Measurements from ENCODE around the gene CDC42BPA.
"Not testable (repeated sequence)": the region's sequence is repeated elsewhere in the genome, so short reads cannot be mapped to it uniquely, and the experiment has no call there.

CDC42BPA gene, protein sequence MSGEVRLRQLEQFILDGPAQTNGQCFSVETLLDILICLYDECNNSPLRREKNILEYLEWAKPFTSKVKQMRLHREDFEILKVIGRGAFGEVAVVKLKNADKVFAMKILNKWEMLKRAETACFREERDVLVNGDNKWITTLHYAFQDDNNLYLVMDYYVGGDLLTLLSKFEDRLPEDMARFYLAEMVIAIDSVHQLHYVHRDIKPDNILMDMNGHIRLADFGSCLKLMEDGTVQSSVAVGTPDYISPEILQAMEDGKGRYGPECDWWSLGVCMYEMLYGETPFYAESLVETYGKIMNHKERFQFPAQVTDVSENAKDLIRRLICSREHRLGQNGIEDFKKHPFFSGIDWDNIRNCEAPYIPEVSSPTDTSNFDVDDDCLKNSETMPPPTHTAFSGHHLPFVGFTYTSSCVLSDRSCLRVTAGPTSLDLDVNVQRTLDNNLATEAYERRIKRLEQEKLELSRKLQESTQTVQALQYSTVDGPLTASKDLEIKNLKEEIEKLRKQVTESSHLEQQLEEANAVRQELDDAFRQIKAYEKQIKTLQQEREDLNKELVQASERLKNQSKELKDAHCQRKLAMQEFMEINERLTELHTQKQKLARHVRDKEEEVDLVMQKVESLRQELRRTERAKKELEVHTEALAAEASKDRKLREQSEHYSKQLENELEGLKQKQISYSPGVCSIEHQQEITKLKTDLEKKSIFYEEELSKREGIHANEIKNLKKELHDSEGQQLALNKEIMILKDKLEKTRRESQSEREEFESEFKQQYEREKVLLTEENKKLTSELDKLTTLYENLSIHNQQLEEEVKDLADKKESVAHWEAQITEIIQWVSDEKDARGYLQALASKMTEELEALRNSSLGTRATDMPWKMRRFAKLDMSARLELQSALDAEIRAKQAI (N-terminal part only)

DNA sequence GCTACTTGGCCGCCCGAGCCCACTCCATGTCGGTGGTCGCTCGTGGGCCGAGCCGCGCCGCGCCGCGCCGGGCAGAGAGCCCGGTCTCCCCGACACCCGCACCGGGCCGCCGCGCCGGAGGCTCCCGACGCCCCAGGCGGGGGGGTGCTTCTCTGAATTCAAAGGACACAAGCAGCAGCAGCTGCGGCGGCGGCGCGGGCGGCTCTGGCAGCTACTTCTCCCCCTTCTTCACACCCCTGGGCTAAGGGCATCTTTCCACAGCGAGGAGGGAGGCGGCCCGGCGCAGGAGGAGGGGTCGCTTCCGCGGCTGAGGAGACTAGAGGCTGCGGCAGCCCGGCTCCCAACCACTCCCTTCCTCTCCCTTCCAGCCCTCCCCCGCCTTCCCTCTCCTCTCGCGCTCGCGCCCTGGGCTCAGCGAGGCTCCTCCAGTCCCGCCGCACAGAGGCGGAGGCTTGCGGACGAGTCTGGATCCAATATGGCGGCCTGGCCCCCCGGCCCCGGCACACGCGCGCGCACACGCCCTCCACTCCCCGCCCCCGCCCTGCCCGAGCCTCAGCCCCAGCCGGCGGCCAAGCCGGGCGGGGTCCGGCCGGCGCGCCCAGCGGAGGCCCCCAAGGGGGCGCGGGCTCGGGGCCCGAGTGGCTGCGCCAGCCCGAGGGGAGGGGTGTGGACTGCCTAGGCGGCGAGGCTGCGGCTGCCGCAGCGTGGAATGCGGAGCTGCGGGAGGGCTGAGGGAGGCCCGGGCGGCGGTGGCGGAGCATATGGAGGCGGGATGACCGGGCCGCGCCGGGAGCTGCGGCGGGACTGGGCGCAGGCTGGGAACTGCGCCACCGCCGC lies at the start of gene CDC42BPA:
Gene CDC42BPA (minus strand): TSS at position 477 of the 837 bp plus-strand sequence. CDS start 1,310 bp downstream, outside the sequence.
- in situ Hi-C loops (cut with MboI; ENCODE audit: low sequenced_read_pairs), result no loop called here

DNA sequence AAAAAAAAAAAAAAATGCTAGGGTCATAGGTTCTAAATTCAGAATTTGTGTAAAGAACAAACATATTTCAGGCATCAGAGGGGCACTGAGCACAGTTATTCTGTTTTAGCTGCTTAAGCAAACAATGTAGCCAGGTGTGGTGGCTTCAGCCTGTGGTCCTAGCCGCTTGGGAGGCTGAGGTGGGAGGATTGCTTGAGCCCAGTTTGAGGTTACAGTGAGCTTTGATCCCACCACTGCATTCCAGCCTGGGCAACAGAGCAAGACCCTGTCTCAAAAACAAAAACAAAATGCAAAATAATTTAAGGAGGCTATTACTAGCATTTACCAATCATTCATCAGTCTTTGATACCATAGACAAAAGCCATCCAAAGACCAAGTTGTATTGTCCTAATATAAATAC lies 49.7 kb upstream of the CDC42BPA start:
- in situ Hi-C loops (cut with MboI; ENCODE audit: low sequenced_read_pairs), result no loop called here

- in situ Hi-C loops (cut with MboI; ENCODE audit: low sequenced_read_pairs), result no loop called here
These were observed 47.5 kb upstream of the CDC42BPA start for GRCh38 chr1:227365473-227366431.

DNA sequence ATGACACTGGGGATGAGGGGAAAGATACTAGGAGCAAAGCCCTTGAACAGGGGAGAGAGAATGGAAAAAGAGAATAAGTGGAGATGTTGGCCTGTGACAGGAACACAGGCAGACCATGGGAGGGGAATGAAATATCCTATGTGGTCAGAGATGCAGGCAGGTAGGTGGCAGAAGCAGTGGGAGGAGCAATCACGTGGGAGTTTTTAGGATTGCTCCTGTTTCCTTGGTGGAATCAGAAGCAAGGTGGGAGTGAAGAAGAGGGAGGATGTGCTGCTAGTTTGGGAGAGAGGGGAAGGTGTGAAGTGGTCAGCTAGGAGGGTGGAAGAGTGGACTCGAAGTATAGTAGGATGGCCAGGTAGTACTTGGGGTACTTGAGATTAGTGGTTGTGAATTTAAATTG lies 46.4 kb upstream of the CDC42BPA start:
- in situ Hi-C loops (cut with MboI; ENCODE audit: low sequenced_read_pairs), result no loop called here

DNA sequence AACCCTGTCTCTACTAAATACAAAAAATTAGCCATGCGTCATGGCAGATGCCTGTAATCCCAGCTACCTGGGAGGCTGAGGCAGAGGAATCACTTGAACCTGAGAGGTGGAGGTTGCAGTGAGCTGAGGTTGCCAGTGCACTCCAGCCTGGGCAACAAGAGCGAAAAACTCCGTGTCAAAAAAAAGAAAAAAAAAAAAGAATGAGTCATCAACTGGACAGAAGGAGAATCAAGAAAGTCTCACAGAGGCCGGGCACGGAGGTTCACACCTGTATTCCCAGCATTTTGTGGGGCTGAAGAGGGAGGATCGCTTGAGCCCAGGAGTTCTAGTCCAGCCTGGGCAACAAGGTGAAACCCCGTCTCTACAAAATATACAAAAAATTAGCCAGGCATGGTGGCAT lies 45.5 kb upstream of the CDC42BPA start:
- in situ Hi-C loops (cut with MboI; ENCODE audit: low sequenced_read_pairs), result no loop called here

GRCh38 chr1:227362039-227362438 lies 43.7 kb upstream of the CDC42BPA start:
- in situ Hi-C loops (cut with MboI; ENCODE audit: low sequenced_read_pairs), result no loop called here

DNA sequence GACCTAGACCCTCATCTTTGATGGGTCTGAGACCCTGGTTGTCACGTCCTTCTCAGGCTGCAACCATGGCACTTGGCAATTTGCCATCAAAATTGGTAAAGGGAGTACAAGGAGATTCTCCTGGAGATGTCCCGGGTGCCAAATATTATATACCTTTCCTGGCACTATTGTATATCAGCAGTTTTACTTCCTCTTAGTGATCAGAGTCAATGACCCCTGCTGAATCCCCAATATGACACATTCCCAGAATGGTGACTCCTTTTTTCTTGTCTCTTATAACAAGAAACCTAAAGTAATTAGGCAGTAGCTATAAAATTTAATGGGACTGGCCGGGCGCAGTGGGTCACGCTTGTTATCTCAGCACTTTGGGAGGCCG lies 39.6 kb upstream of the CDC42BPA start:
- in situ Hi-C loops (cut with MboI; ENCODE audit: low sequenced_read_pairs), result no loop called here

DNA sequence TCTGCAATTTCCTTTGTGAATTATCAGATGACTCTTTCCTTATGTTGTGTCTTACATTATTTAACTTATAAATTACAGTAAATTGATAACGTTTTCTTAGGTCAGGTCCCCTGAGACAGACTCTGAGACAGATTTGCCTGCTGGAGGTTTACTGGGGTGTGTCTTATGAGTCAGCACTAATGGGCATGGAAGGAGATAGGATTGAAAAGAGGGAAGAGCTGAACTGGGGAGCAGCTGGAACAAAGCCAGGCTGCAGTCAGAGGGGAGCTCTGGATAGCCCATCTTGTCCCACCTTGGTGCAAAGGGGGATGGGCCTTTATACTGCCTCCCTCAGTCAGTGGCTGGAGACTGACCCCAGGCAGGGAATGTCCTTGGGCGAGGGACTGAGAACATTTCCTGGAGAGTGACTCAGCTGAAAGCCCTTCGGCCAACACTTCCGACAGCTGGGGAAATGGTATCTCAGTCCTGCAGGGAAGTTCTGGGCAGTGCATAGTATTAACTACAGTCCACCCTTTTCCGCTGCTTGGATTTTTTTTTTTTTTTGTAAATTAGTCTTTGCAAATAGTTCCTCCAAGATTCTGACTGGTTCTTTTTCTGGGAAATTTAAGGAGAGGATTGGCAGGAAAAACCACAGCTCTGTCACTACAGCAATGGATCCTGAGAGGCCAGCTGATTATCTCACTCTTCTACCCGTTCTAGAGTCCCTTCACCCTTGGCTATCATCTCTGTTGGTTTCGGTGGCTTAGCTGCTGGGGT lies 39.1 kb upstream of the CDC42BPA start:
- in situ Hi-C loops (cut with MboI; ENCODE audit: low sequenced_read_pairs), result no loop called here

DNA sequence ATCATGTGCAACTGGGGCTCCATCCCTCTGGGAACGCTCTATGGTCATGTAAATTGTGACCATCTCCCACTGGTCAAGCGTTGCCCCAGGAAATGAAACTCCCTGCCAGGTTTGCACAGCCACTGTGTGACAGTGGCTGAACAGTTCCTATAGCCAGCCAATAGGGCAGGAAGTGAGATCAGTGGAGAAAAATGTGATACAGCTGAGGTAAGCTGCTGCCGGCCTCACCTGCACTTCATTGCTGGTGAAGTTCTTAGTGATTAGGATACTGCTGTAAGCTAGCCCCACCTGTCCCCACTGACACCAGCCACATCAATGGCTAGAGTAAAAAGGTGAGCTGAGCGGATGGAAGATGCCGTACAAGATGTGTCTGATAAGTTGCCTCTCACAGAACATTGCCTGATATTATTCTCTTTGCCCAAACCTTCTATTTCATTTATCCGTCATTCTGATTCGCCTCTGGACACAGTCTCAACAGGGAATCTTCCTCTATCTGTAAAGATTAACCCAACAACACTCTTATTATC lies 38.4 kb upstream of the CDC42BPA start:
- in situ Hi-C loops (cut with MboI; ENCODE audit: low sequenced_read_pairs), result no loop called here

- in situ Hi-C loops (cut with MboI; ENCODE audit: low sequenced_read_pairs), result no loop called here
These were observed 37.4 kb upstream of the CDC42BPA start for GRCh38 chr1:227355542-227356245.

DNA sequence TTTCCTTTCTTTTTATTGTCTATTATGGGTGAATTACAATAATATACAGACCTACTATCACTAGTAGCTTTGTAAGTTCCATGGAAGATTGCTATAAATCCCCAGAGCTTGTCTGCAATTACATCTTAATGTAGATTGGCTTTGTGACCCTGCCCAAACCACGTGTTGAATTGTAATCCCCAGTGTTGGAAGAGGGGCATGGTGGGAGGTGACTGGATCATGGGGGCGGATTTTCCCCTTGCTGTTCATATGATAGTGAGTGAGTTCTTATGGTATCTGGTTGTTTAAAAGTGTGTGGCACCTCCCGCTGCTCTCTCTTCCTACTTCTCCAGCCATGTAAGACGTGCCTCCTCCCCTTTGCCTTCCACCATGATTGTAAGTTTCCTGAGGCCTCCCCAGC lies 34.9 kb upstream of the CDC42BPA start:
- in situ Hi-C loops (cut with MboI; ENCODE audit: low sequenced_read_pairs), result no loop called here

GRCh38 chr1:227352164-227352563 lies 33.9 kb upstream of the CDC42BPA start:
- in situ Hi-C loops (cut with MboI; ENCODE audit: low sequenced_read_pairs), result not testable (repeated sequence)

- in situ Hi-C loops (cut with MboI; ENCODE audit: low sequenced_read_pairs), result no loop called here
These were observed 33.2 kb upstream of the CDC42BPA start for GRCh38 chr1:227351443-227351842.

DNA sequence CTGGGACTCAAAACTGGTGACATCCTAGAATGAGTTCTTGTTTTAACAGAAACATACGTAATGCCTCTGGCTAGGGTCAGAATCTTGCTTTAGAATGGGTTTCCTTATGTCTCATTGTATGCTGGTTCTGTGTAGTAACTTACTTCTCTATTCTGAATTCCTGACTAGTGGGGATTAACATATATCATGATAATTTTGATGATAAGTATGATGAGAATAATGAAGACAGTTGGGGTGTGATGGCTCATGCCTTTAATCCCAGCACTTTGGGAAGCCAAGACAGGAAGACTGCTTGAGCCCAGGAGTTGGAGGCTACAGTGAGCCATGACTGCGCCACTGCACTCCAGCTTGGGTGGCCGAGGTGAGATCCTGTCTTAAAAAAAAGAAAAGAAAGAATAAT lies 31.7 kb upstream of the CDC42BPA start:
- in situ Hi-C loops (cut with MboI; ENCODE audit: low sequenced_read_pairs), result no loop called here

GRCh38 chr1:227343727-227344551 lies 25.6 kb upstream of the CDC42BPA start:
- in situ Hi-C loops (cut with MboI; ENCODE audit: low sequenced_read_pairs), result no loop called here

GRCh38 chr1:227343206-227343605 lies 24.9 kb upstream of the CDC42BPA start:
- in situ Hi-C loops (cut with MboI; ENCODE audit: low sequenced_read_pairs), result no loop called here

- in situ Hi-C loops (cut with MboI; ENCODE audit: low sequenced_read_pairs), result no loop called here
These were observed 24.0 kb upstream of the CDC42BPA start for GRCh38 chr1:227342075-227342829.

Data from HL-60/S4 (cell line).